Measurements from ENCODE around the gene LDAH. TPM values are rescaled to one million over a fixed set of nuclear protein-coding genes. Genes with fewer than 3 reads are reported as not detected.
A peak's percentile ranks its signal among the peaks of the same experiment; 100 is the strongest.

Gene LDAH
- polyA plus RNA-seq, 2 donors = 4.4 to 5.1 TPM

- H3K4me1 ChIP-seq (ENCODE audit: control insufficient read depth in 2 of 2, insufficient read depth in 2 of 2, low read length in 1 of 2) = peaks cover 0 to 25% of the 10 kb centered on the region in 2 donors
- peaks cover 0 to 25% of the 10 kb centered on the region in 2 donors for H3K27me3 ChIP-seq (ENCODE audit: control insufficient read depth in 1 of 2, insufficient read depth in 2 of 2, low read length in 2 of 2)
- 17 to 20% methylated on average over 58 to 60 of the region's 60 CpGs for WGBS, 2 donors
- peaks cover 6 to 9% of the 10 kb centered on the region in 2 donors for H3K9me3 ChIP-seq (ENCODE audit: control insufficient read depth in 2 of 2, insufficient read depth in 1 of 2, low read depth in 1 of 2, low read length in 1 of 2)
- H3K4me3 ChIP-seq (ENCODE audit: low read depth in 1 of 2, low read length in 2 of 2) = peak overlapping the region in 1 of 2 donors; percentile 8
- H3K27ac ChIP-seq (ENCODE audit: low read depth in 2 of 2, low read length in 1 of 2) = no peak overlapping the region
- H3K36me3 ChIP-seq (ENCODE audit: control insufficient read depth in 2 of 2, insufficient read depth in 2 of 2, low read length in 1 of 2) = no peaks in the 10 kb centered on the region
These were observed 151.7 kb downstream of the LDAH start for GRCh38 chr2:20671036-20671735.

DNA sequence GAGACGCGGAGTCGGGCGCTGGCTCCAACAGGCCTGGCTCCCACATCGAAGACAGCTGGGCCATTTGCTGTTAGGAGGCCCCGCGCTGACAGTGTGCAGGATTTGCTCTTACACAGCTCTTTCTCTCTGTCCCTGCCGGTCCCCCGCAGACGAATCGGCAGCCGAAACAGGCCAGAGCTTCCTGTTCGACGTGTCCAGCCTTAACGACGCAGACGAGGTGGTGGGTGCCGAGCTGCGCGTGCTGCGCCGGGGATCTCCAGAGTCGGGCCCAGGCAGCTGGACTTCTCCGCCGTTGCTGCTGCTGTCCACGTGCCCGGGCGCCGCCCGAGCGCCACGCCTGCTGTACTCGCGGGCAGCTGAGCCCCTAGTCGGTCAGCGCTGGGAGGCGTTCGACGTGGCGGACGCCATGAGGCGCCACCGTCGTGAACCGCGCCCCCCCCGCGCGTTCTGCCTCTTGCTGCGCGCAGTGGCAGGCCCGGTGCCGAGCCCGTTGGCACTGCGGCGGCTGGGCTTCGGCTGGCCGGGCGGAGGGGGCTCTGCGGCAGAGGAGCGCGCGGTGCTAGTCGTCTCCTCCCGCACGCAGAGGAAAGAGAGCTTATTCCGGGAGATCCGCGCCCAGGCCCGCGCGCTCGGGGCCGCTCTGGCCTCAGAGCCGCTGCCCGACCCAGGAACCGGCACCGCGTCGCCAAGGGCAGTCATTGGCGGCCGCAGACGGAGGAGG lies 152.4 kb downstream of the LDAH start:
- Histone ChIP-seq H3K9me3 (ENCODE audit: control insufficient read depth in 2 of 2, insufficient read depth in 1 of 2, low read depth in 1 of 2, low read length in 1 of 2) (peaks cover 6 to 9% of the 10 kb centered on the region in 2 donors), H3K27me3 (ENCODE audit: control insufficient read depth in 1 of 2, insufficient read depth in 2 of 2, low read length in 2 of 2) (peaks cover 0 to 27% of the 10 kb centered on the region in 2 donors), H3K4me1 (ENCODE audit: control insufficient read depth in 2 of 2, insufficient read depth in 2 of 2, low read length in 1 of 2) (peaks cover 2 to 21% of the 10 kb centered on the region in 2 donors), H3K27ac (ENCODE audit: low read depth in 2 of 2, low read length in 1 of 2) (no peak overlapping the region), H3K4me3 (ENCODE audit: low read depth in 1 of 2, low read length in 2 of 2) (peak overlapping the region; percentile 8 to 10), H3K36me3 (ENCODE audit: control insufficient read depth in 2 of 2, insufficient read depth in 2 of 2, low read length in 1 of 2) (no peaks in the 10 kb centered on the region)
- 16 to 17% methylated on average over 83 of the region's 83 CpGs for WGBS, 2 donors

DNA sequence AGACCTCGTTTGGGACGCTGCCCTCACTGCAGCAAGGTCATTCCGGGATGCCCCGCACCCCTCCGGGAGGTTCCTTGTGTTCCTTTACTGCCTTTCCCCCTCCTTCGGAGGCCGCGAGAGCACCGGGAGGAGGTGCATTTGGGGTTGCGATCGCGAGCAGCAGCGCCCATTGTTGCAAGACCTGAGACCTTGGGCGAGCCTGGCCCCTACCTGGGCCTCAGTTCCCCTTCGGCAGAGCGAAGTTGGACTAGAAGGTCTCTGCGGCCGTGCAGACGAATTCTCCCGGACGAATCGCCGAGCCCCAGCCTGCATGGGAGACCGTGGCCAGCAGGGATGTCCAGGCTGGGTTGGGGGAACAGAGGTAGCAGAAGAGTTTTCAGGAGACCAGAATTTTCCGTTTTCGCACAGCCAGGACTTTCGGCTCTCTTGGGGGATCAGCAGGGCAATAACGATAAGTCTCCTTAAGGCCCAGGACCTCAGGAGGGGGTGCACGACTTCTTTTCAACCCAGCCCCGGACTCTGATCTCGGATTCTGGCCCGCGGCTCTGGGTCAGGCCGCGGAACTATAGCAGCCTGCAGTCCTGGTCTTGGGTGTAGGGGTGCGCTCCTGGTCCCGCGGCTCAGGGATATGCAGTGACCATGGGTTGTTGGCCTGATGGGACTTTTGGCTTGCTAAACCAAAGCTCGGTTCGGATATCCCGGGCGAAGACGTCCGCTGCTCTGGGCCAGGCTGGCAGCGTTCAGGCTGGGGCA lies 153.2 kb downstream of the LDAH start:
- no peak overlapping the region for H3K27ac ChIP-seq (ENCODE audit: low read depth in 2 of 2, low read length in 1 of 2)
- WGBS, 2 donors = 29 to 50% methylated on average over 45 of the region's 45 CpGs
- H3K9me3 ChIP-seq (ENCODE audit: control insufficient read depth in 2 of 2, insufficient read depth in 1 of 2, low read depth in 1 of 2, low read length in 1 of 2) = peaks cover 6 to 9% of the 10 kb centered on the region in 2 donors
- peaks cover 0 to 28% of the 10 kb centered on the region in 2 donors for H3K27me3 ChIP-seq (ENCODE audit: control insufficient read depth in 1 of 2, insufficient read depth in 2 of 2, low read length in 2 of 2)
- no peaks in the 10 kb centered on the region for H3K36me3 ChIP-seq (ENCODE audit: control insufficient read depth in 2 of 2, insufficient read depth in 2 of 2, low read length in 1 of 2)
- H3K4me3 ChIP-seq (ENCODE audit: low read depth in 1 of 2, low read length in 2 of 2) = no peak overlapping the region
- H3K4me1 ChIP-seq (ENCODE audit: control insufficient read depth in 2 of 2, insufficient read depth in 2 of 2, low read length in 1 of 2) = peaks cover 7 to 23% of the 10 kb centered on the region in 2 donors

GRCh38 chr2:20668871-20669475 lies 153.9 kb downstream of the LDAH start:
- peaks cover 7 to 23% of the 10 kb centered on the region in 2 donors for H3K4me1 ChIP-seq (ENCODE audit: control insufficient read depth in 2 of 2, insufficient read depth in 2 of 2, low read length in 1 of 2)
- H3K27ac ChIP-seq (ENCODE audit: low read depth in 2 of 2, low read length in 1 of 2) = no peak overlapping the region
- no peaks in the 10 kb centered on the region for H3K36me3 ChIP-seq (ENCODE audit: control insufficient read depth in 2 of 2, insufficient read depth in 2 of 2, low read length in 1 of 2)
- H3K27me3 ChIP-seq (ENCODE audit: control insufficient read depth in 1 of 2, insufficient read depth in 2 of 2, low read length in 2 of 2) = peaks cover 0 to 28% of the 10 kb centered on the region in 2 donors
- no peak overlapping the region for H3K4me3 ChIP-seq (ENCODE audit: low read depth in 1 of 2, low read length in 2 of 2)
- 65 to 76% methylated on average over 8 of the region's 8 CpGs for WGBS, 2 donors
- peaks cover 6 to 9% of the 10 kb centered on the region in 2 donors for H3K9me3 ChIP-seq (ENCODE audit: control insufficient read depth in 2 of 2, insufficient read depth in 1 of 2, low read depth in 1 of 2, low read length in 1 of 2)

DNA sequence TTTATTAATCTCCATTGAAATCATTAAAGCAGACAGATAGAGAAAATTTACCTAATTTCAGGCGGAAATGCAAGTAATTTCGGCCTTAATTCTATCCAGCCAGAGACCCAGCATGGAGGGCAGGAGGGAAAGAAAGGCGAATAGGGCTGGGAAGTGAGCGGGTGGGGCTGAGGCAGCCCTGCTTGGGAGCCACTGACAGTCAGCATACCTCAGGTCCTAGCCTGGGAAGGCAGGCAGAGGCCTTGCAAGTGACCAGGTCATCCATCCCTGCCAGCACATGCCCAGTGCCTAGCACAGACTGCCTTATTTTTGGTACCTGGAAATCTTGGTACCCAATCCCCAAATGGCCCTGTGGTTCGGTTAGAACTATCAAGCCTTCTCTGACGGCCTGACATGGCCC lies 154.4 kb downstream of the LDAH start:
- 91 to 92% methylated on average over 6 of the region's 6 CpGs for WGBS, 2 donors
- H3K27ac ChIP-seq (ENCODE audit: low read depth in 2 of 2, low read length in 1 of 2) = no peak overlapping the region
- H3K9me3 ChIP-seq (ENCODE audit: control insufficient read depth in 2 of 2, insufficient read depth in 1 of 2, low read depth in 1 of 2, low read length in 1 of 2) = peaks cover 6 to 9% of the 10 kb centered on the region in 2 donors
- H3K27me3 ChIP-seq (ENCODE audit: control insufficient read depth in 1 of 2, insufficient read depth in 2 of 2, low read length in 2 of 2) = peaks cover 0 to 28% of the 10 kb centered on the region in 2 donors
- no peaks in the 10 kb centered on the region for H3K36me3 ChIP-seq (ENCODE audit: control insufficient read depth in 2 of 2, insufficient read depth in 2 of 2, low read length in 1 of 2)
- H3K4me3 ChIP-seq (ENCODE audit: low read depth in 1 of 2, low read length in 2 of 2) = peak overlapping the region in 1 of 2 donors; percentile 63
- H3K4me1 ChIP-seq (ENCODE audit: control insufficient read depth in 2 of 2, insufficient read depth in 2 of 2, low read length in 1 of 2) = peaks cover 7 to 25% of the 10 kb centered on the region in 2 donors

- Histone ChIP-seq H3K27me3 (ENCODE audit: control insufficient read depth in 1 of 2, insufficient read depth in 2 of 2, low read length in 2 of 2) (peaks cover 0 to 28% of the 10 kb centered on the region in 2 donors), H3K9me3 (ENCODE audit: control insufficient read depth in 2 of 2, insufficient read depth in 1 of 2, low read depth in 1 of 2, low read length in 1 of 2) (peaks cover 6 to 9% of the 10 kb centered on the region in 2 donors), H3K4me3 (ENCODE audit: low read depth in 1 of 2, low read length in 2 of 2) (peak overlapping the region; percentile 52 to 63), H3K36me3 (ENCODE audit: control insufficient read depth in 2 of 2, insufficient read depth in 2 of 2, low read length in 1 of 2) (no peaks in the 10 kb centered on the region), H3K27ac (ENCODE audit: low read depth in 2 of 2, low read length in 1 of 2) (peak overlapping the region; percentile 17 to 34), H3K4me1 (ENCODE audit: control insufficient read depth in 2 of 2, insufficient read depth in 2 of 2, low read length in 1 of 2) (peaks cover 7 to 25% of the 10 kb centered on the region in 2 donors)
- WGBS, 2 donors = 31 to 39% methylated on average over 27 to 39 of the region's 39 CpGs
These were observed 155.1 kb downstream of the LDAH start for GRCh38 chr2:20667531-20668401.

DNA sequence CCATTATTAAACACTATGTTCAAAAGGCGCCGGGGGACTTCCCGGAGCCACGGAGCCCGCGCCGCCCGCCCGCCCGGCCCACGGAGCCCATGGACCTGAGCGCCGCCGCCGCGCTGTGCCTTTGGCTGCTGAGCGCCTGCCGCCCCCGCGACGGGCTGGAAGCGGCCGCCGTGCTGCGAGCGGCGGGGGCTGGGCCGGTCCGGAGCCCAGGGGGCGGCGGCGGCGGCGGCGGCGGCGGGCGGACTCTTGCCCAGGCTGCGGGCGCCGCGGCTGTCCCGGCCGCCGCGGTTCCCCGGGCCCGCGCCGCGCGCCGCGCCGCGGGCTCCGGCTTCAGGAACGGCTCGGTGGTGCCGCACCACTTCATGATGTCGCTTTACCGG lies 155.8 kb downstream of the LDAH start:
- Histone ChIP-seq H3K4me3 (ENCODE audit: low read depth in 1 of 2, low read length in 2 of 2) (peak overlapping the region; percentile 52 to 63), H3K27me3 (ENCODE audit: control insufficient read depth in 1 of 2, insufficient read depth in 2 of 2, low read length in 2 of 2) (peaks cover 0 to 26% of the 10 kb centered on the region in 2 donors), H3K9me3 (ENCODE audit: control insufficient read depth in 2 of 2, insufficient read depth in 1 of 2, low read depth in 1 of 2, low read length in 1 of 2) (peaks cover 6 to 9% of the 10 kb centered on the region in 2 donors), H3K36me3 (ENCODE audit: control insufficient read depth in 2 of 2, insufficient read depth in 2 of 2, low read length in 1 of 2) (no peaks in the 10 kb centered on the region), H3K4me1 (ENCODE audit: control insufficient read depth in 2 of 2, insufficient read depth in 2 of 2, low read length in 1 of 2) (peaks cover 7 to 25% of the 10 kb centered on the region in 2 donors), H3K27ac (ENCODE audit: low read depth in 2 of 2, low read length in 1 of 2) (peak overlapping the region in 1 of 2 donors; percentile 34)
- WGBS, 2 donors = 1% methylated on average over 29 to 62 of the region's 62 CpGs

- H3K4me1 ChIP-seq (ENCODE audit: control insufficient read depth in 2 of 2, insufficient read depth in 2 of 2, low read length in 1 of 2) = peaks cover 7 to 27% of the 10 kb centered on the region in 2 donors
- peak within 1 kb of the TSS; percentile 52 to 63 for H3K4me3 ChIP-seq (ENCODE audit: low read depth in 1 of 2, low read length in 2 of 2)
- WGBS, 2 donors = 1 to 2% methylated on average over 64 to 85 of the region's 86 CpGs
These were observed 156.4 kb downstream of the LDAH start, which contains the start of gene GDF7 for GRCh38 chr2:20666304-20667150. GDF7 (plus strand) TSS chr2:20667144; CDS start chr2:20667240, 96 bp downstream.

More at GRCh38 chr2:20666304-20667150, 156.4 kb downstream of the LDAH start, which contains the start of gene GDF7:
- Histone ChIP-seq H3K27ac (ENCODE audit: low read depth in 2 of 2, low read length in 1 of 2) (peak within 1 kb of the TSS; percentile 17 to 36), H3K27me3 (ENCODE audit: control insufficient read depth in 1 of 2, insufficient read depth in 2 of 2, low read length in 2 of 2) (peaks cover 0 to 24% of the 10 kb centered on the region in 2 donors), H3K36me3 (ENCODE audit: control insufficient read depth in 2 of 2, insufficient read depth in 2 of 2, low read length in 1 of 2) (no peaks in the 10 kb centered on the region), H3K9me3 (ENCODE audit: control insufficient read depth in 2 of 2, insufficient read depth in 1 of 2, low read depth in 1 of 2, low read length in 1 of 2) (peaks cover 6 to 9% of the 10 kb centered on the region in 2 donors)

Measured in esophagus (tissue), 2 donors.